Breast epithelium (tissue), 4 donors: Measurements from ENCODE around the gene METTL5. TPM values are rescaled to one million over a fixed set of nuclear protein-coding genes. Genes with fewer than 3 reads are reported as not detected.

Experiments
- DNase-seq, 2 donors: peaks; one replicate each; pipeline ENCODE4 v3.0.0-alpha.2; 2019; ENCODE audit warnings: low spot score in 2 of 2
- H3K27ac ChIP-seq, 2 donors: fragments of 200-600 bp; sonication (generic) in 1 of 2; one replicate each; pipeline ENCODE4 v1.5.1; 2016 to 2019; ENCODE audit warnings: mild to moderate bottlenecking in 1 of 2
- H3K27me3 ChIP-seq, 2 donors: fragments of 200-600 bp; sonication (generic) in 1 of 2; one replicate each; pipeline versions ENCODE4 v1.5.1 to v1.6.0; 2017 to 2019; ENCODE audit warnings: control low read depth in 1 of 2, mild to moderate bottlenecking in 1 of 2
- H3K36me3 ChIP-seq: fragments of 200-600 bp; one replicate; pipeline ENCODE4 v1.5.1; 2019
- H3K4me1 ChIP-seq, 2 donors: fragments of 200-600 bp; sonication (generic); one replicate each; pipeline ENCODE4 v1.5.1; 2016 to 2019; ENCODE audit warnings: control low read depth in 1 of 2
- H3K4me3 ChIP-seq, 3 donors: fragments of 200-600 bp; sonication (generic); 1 replicate in 2 of 3; 2 replicates in 1 of 3; pipeline ENCODE4 v1.5.1; 2016 to 2019; ENCODE audit warnings: mild to moderate bottlenecking in 3 of 3, moderate library complexity in 2 of 3
- H3K9me3 ChIP-seq, 2 donors: fragments of 200-600 bp; sonication (generic) in 1 of 2; one replicate each; pipeline ENCODE4 v1.5.1; 2016 to 2019; ENCODE audit warnings: control low read depth in 1 of 2
- CTCF ChIP-seq, 3 donors: fragments of 450-650 bp; IDR thresholded peaks; one replicate each; pipeline ENCODE4 v1.5.1; 2016 to 2017; ENCODE audit warnings: antibody characterized with exemption in 3 of 3, mild to moderate bottlenecking in 3 of 3, moderate library complexity in 3 of 3
- POLR2A ChIP-seq: fragments of 450-650 bp; IDR thresholded peaks from one replicate; pipeline ENCODE4 v1.6.1; 2016; ENCODE audit warnings: antibody characterized with exemption, mild to moderate bottlenecking, moderate library complexity
- POLR2AphosphoS5 ChIP-seq, 3 donors: sonication (generic); formaldehyde crosslinking; IDR thresholded peaks; one replicate each; pipeline ENCODE4 v1.6.1; 2017; ENCODE audit warnings: antibody characterized with exemption in 3 of 3
- intact Hi-C: fragments of 100-400 bp; cut with DNase I; formaldehyde crosslinking; loops from one replicate; pipeline ENCODE4 v1.15.1; 2023; ENCODE audit warnings: low total_unique reads
- total RNA-seq, 3 donors: library from RNA; depleted of rRNA; stranded (reverse); fragments of >200 nt; gene quantifications; one replicate each; pipeline ENCODE4 v1.1.0, GENCODE V29; 2016

Gene METTL5
- total RNA-seq, 3 donors from 2014 or later, result 43.6 to 75.2 (median 52.7) TPM

- Histone ChIP-seq H3K4me3 (no peak overlapping the region), H3K36me3 (no peaks in the 10 kb centered on the region), H3K4me1 (no peaks in the 10 kb centered on the region), H3K27ac (no peak overlapping the region), H3K27me3 (no peaks in the 10 kb centered on the region), H3K9me3 (no peaks in the 10 kb centered on the region)
- TF ChIP-seq CTCF (IDR thresholded peaks at IDR 0.05) (no peak), POLR2AphosphoS5 (IDR thresholded peaks at IDR 0.05) (no peak), POLR2A (no peak)
- no peak for DNase-seq
- intact Hi-C loops, result no loop called here
Measured at GRCh38 chr2:169776252-169776761, 48.4 kb downstream of the METTL5 start.

DNA sequence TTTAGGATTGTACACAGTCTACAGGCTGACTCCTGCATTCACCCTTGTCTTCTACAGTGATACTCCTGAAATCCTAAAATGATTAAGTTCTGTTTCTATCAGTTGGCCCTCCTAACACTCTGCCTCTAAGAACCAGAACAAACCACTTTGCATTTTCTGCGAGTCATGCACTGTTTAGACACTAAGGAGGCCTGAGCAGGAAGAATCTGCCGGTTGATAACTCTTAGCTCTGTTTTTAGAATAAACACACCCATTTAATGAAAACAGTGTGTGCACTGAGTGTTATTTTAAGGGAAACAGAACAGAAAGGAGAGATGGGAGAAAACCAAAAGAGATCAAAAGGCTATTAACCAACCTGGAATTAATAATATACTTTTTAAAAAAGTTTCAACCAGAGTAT is 48.9 kb downstream of the METTL5 start:
- no peak overlapping the region for H3K4me3 ChIP-seq
- intact Hi-C loops, result no loop called here
- no peaks in the 10 kb centered on the region for H3K4me1 ChIP-seq
- no peaks in the 10 kb centered on the region for H3K36me3 ChIP-seq
- H3K27me3 ChIP-seq, result no peaks in the 10 kb centered on the region
- DNase-seq, result no peak
- no peak overlapping the region for H3K27ac ChIP-seq
- no peaks in the 10 kb centered on the region for H3K9me3 ChIP-seq
- TF ChIP-seq POLR2AphosphoS5 (IDR thresholded peaks at IDR 0.05) (no peak), POLR2A (no peak), CTCF (IDR thresholded peaks at IDR 0.05) (no peak)

DNA sequence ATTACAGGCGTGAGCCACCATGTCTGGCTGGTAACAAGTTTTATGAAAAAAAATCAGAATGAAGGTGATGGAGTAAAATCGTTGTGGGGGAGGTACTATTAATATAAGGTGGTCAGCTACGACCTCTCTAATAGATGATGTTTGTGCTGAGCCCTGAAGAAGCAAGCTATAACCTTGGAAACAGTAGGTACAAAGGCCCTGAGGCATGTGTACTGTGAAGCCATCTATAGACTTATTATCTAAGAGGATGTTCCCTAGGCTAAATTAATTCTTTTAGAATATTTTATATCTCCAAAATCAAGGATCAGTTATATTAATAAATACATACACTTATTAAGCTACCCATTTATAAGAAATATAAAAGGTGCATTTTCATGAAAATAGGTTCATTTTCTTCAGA is 49.4 kb downstream of the METTL5 start:
- intact Hi-C loops, result no loop called here
- no peaks in the 10 kb centered on the region for H3K9me3 ChIP-seq
- no peak overlapping the region for H3K4me3 ChIP-seq
- no peak overlapping the region for H3K27ac ChIP-seq
- TF ChIP-seq CTCF (IDR thresholded peaks at IDR 0.05) (no peak), POLR2AphosphoS5 (IDR thresholded peaks at IDR 0.05) (no peak), POLR2A (no peak)
- H3K36me3 ChIP-seq, result no peaks in the 10 kb centered on the region
- DNase-seq, result no peak
- H3K27me3 ChIP-seq, result no peaks in the 10 kb centered on the region
- H3K4me1 ChIP-seq, result no peaks in the 10 kb centered on the region

- no peak for TF ChIP-seq POLR2A
- no peak for TF ChIP-seq POLR2AphosphoS5 (IDR thresholded peaks at IDR 0.05)
- no peak for TF ChIP-seq CTCF (IDR thresholded peaks at IDR 0.05)
- H3K36me3 ChIP-seq, result no peaks in the 10 kb centered on the region
- H3K9me3 ChIP-seq, result no peaks in the 10 kb centered on the region
- H3K4me3 ChIP-seq, result no peak overlapping the region
- intact Hi-C loops, result no loop called here
- H3K27ac ChIP-seq, result no peak overlapping the region
- no peaks in the 10 kb centered on the region for H3K4me1 ChIP-seq
- no peak for DNase-seq
- peaks cover 0 to 5% of the 10 kb centered on the region in 2 donors for H3K27me3 ChIP-seq
Measured at GRCh38 chr2:169772651-169773050, 52.1 kb downstream of the METTL5 start.

DNA sequence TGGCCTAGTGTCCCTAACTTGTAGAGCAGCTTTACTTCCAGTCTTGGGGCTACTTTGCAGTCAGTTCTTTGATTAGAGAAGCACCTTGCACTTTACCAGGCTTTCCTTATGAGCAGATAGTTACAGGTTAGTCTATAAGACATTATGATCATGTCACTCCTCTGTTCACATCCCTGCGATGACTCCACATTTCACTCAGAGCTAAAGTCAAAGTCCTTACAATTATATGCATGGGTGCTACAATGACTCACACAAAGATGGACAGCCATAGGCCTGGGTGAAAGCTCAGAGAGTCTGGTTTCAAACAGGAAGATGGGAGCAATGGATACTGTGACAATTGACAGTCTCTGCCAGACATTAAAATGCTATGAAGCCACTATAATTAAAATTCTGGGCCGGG is 53.1 kb downstream of the METTL5 start:
- Histone ChIP-seq H3K4me3 (no peak overlapping the region), H3K27me3 (peaks cover 0 to 5% of the 10 kb centered on the region in 2 donors), H3K9me3 (no peaks in the 10 kb centered on the region), H3K4me1 (no peaks in the 10 kb centered on the region), H3K27ac (no peak overlapping the region), H3K36me3 (no peaks in the 10 kb centered on the region)
- no peak for DNase-seq
- TF ChIP-seq POLR2AphosphoS5 (IDR thresholded peaks at IDR 0.05) (no peak), POLR2A (no peak), CTCF (IDR thresholded peaks at IDR 0.05) (no peak)
- intact Hi-C loops, result no loop called here
